GM23338 (cell line): Measurements from ENCODE around the gene CRY1. TPM values are rescaled to one million over a fixed set of nuclear protein-coding genes. Genes with fewer than 3 reads are reported as not detected.

ENCODE experiments used
- ATAC-seq: fragments of 200-7000 bp; cut with Tn5 transposase; 3 replicates; pipeline ENCODE4 v1.9.1; 2020
- DNase-seq: peaks from one replicate; pipeline ENCODE4 v3.0.0-alpha.2; 2015; ENCODE audit warnings: low spot score
- H2AFZ ChIP-seq: fragments of 200-600 bp; sonication (generic); 2 replicates; pipeline ENCODE4 v1.8.0; 2016; ENCODE audit warnings: antibody characterized with exemption, mild to moderate bottlenecking, moderate library complexity
- H3F3A ChIP-seq: fragments of 200-600 bp; sonication (generic); replicated peaks from 2 replicates; pipeline ENCODE4 v1.8.0; 2017; ENCODE audit warnings: antibody characterized with exemption, mixed run types, low read depth
- H3K27ac ChIP-seq: fragments of 200-600 bp; sonication (generic); 2 replicates; pipeline ENCODE4 v1.6.1; 2016; ENCODE audit warnings: low read depth
- H3K27me3 ChIP-seq: fragments of 200-600 bp; sonication (generic); 2 replicates; pipeline ENCODE4 v1.8.0; 2016; ENCODE audit warnings: mild to moderate bottlenecking, mixed run types, moderate library complexity; ENCODE audit not compliant: insufficient read depth
- H3K36me3 ChIP-seq: fragments of 200-600 bp; sonication (generic); 2 replicates; pipeline ENCODE4 v1.8.0; 2016; ENCODE audit warnings: mild to moderate bottlenecking; ENCODE audit not compliant: insufficient read depth
- H3K4me1 ChIP-seq: fragments of 200-600 bp; sonication (generic); 2 replicates; pipeline ENCODE4 v1.8.0; 2016; ENCODE audit warnings: mild to moderate bottlenecking, moderate library complexity; ENCODE audit not compliant: insufficient read depth
- H3K4me2 ChIP-seq: fragments of 200-600 bp; sonication (generic); 2 replicates; pipeline ENCODE4 v1.7.1; 2017; ENCODE audit warnings: mixed run types
- H3K4me3 ChIP-seq: fragments of 200-600 bp; sonication (generic); 2 replicates; pipeline ENCODE4 v1.6.1; 2016; ENCODE audit warnings: mixed run types
- H3K79me2 ChIP-seq: fragments of 200-600 bp; sonication (generic); replicated peaks from 2 replicates; pipeline ENCODE4 v1.8.0; 2017; ENCODE audit warnings: mild to moderate bottlenecking; ENCODE audit not compliant: insufficient read depth
- H3K9me2 ChIP-seq: fragments of 200-600 bp; sonication (generic); 2 replicates; pipeline ENCODE4 v1.8.0; 2017; ENCODE audit not compliant: insufficient read depth
- H4K20me1 ChIP-seq: fragments of 200-600 bp; sonication (generic); replicated peaks from 2 replicates; pipeline ENCODE4 v1.8.0; 2017; ENCODE audit warnings: mild to moderate bottlenecking; ENCODE audit not compliant: insufficient read depth
- H3K27ac Mint-ChIP-seq: 2 replicates; pipeline ENCODE4 v1.8.0; 2020; ENCODE audit warnings: inconsistent platforms, mild to moderate bottlenecking, moderate library complexity, mixed read lengths
- H3K27me3 Mint-ChIP-seq: 3 replicates; pipeline ENCODE4 v1.8.0; 2022; ENCODE audit warnings: low read depth, mild to moderate bottlenecking, moderate library complexity, mixed read lengths, inconsistent platforms; ENCODE audit not compliant: insufficient read depth, poor library complexity
- H3K36me3 Mint-ChIP-seq: 3 replicates; pipeline ENCODE4 v1.8.0; 2021; ENCODE audit warnings: low read depth, mild to moderate bottlenecking, inconsistent platforms, moderate library complexity, mixed read lengths
- H3K4me1 Mint-ChIP-seq: 3 replicates; pipeline ENCODE4 v1.8.0; 2020; ENCODE audit warnings: mild to moderate bottlenecking, inconsistent platforms, mixed read lengths
- H3K4me3 Mint-ChIP-seq: 3 replicates; pipeline ENCODE4 v1.8.0; 2021; ENCODE audit warnings: moderate library complexity, mild to moderate bottlenecking, inconsistent platforms, mixed read lengths
- H3K9me3 Mint-ChIP-seq: 3 replicates; pipeline ENCODE4 v1.8.0; 2020; ENCODE audit warnings: moderate library complexity, mild to moderate bottlenecking, inconsistent platforms, mixed read lengths
- CTCF ChIP-seq, 2 experiments: fragments of 200-600 bp in 1 of 2; sonication (generic) in 1 of 2; conservative IDR thresholded peaks; 2 replicates each; pipeline versions ENCODE4 v1.5.1 to v1.6.1; 2016 to 2017; ENCODE audit warnings: antibody characterized with exemption in 2 of 2, low read depth in 2 of 2, mild to moderate bottlenecking in 2 of 2, moderate library complexity in 1 of 2
- EZH2 ChIP-seq: fragments of 200-600 bp; sonication (generic); IDR thresholded peaks from one replicate; pipeline ENCODE4 v1.8.0; 2017; ENCODE audit warnings: antibody characterized with exemption, mild to moderate bottlenecking, low read depth; ENCODE audit not compliant: unreplicated experiment
- EZH2phosphoT487 ChIP-seq: fragments of 200-600 bp; sonication (generic); IDR thresholded peaks from one replicate; pipeline ENCODE4 v1.8.1; 2018; ENCODE audit warnings: antibody characterized with exemption; ENCODE audit not compliant: unreplicated experiment
- JUNB ChIP-seq: IDR thresholded peaks from one replicate; pipeline ENCODE4 v1.6.1; 2016; ENCODE audit warnings: antibody characterized with exemption; ENCODE audit not compliant: unreplicated experiment
- NANOG ChIP-seq: IDR thresholded peaks from 2 replicates; pipeline ENCODE4 v1.6.1; 2016; ENCODE audit warnings: antibody characterized with exemption, borderline replicate concordance
- POLR2AphosphoS5 ChIP-seq: IDR thresholded peaks from 2 replicates; pipeline ENCODE4 v1.6.1; 2016; ENCODE audit warnings: antibody characterized with exemption, low read depth
- STAT1 ChIP-seq: IDR thresholded peaks from one replicate; pipeline ENCODE4 v1.6.1; 2016; ENCODE audit warnings: antibody characterized with exemption; ENCODE audit not compliant: unreplicated experiment
- ZNF462 ChIP-seq: fragments of 250-450 bp; sonication (Bioruptor Pico); IDR thresholded peaks from 2 replicates; pipeline ENCODE4 v1.5.0; 2020; ENCODE audit warnings: mild to moderate bottlenecking, moderate library complexity
- polyA plus RNA-seq: library from polyadenylated mRNA; unstranded; fragments of >200 nt; fragmentation: Nextera tagmentation; extraction: Ambion mirVana; gene quantifications from 2 replicates; pipeline ENCODE4 v1.2.1, GENCODE V29; 2016
- total RNA-seq: library from RNA; depleted of rRNA; stranded (reverse); fragments of >200 nt; shearing (Covaris generic); gene quantifications from 2 replicates; pipeline ENCODE4 v1.2.3, GENCODE V29; 2014
- TF ChIP-seq, protein P1 (sequence below): IDR thresholded peaks from one replicate; pipeline ENCODE4 v1.6.1; 2018; ENCODE audit warnings: antibody characterized with exemption; ENCODE audit not compliant: unreplicated experiment

Gene CRY1
- total and polyA plus RNA-seq, 2 experiments from 2014 or later, result 27.7 to 28.2 TPM

DNA sequence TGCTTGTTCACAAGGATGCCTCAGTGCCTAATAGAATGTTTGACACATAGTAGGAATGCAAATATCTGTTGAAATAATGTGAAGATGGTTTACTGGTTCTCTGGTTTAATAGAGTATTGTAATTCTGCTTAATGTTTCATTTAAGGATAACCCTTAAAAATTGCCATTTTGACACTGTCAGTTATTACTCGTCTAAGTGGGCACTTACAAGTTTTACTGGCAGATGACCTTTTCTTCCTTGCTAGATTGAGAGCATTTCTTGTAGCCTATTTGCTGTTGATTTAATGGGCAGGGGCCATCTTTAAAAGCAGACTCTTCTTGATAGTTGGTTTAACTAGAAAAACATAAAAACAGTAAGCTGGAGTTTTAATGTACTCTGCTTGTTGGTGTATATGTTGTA is 135.8 kb downstream of the CRY1 start (continued):
- no peak for TF ChIP-seq ZNF462 (CRISPR knock-in tag)
- no peak for TF ChIP-seq POLR2AphosphoS5
- TF ChIP-seq NANOG, result no peak

GRCh38 chr12:106956048-106956578 is 137.2 kb downstream of the CRY1 start:
- H3K4me2 ChIP-seq, result peak overlapping the region; percentile 88
- H3K27ac Mint-ChIP-seq, result no peak overlapping the region
- H3K27ac ChIP-seq, result peak overlapping the region; percentile 84

More at GRCh38 chr12:106956048-106956578, 137.2 kb downstream of the CRY1 start:
- Mint-ChIP-seq H3K4me3 (peak overlapping the region; percentile 95), H3K9me3 (no peaks in the 10 kb centered on the region), H3K36me3 (no peaks in the 10 kb centered on the region), H3K4me1 (no peaks in the 10 kb centered on the region; the same call in 1 of the 3 replicates), H3K27me3 (peaks cover 11% of the 10 kb centered on the region)
- H3K79me2 ChIP-seq, result peaks cover 26% of the 10 kb centered on the region
- H3K4me3 ChIP-seq, result peak overlapping the region; percentile 97
- peak overlapping the region; percentile 94 for H2AFZ ChIP-seq
- no peaks in the 10 kb centered on the region for H3K36me3 ChIP-seq
- TF ChIP-seq POLR2AphosphoS5 (peak; percentile 13; the same call in 1 of the 2 replicates), JUNB (no peak), CTCF (conservative IDR thresholded peaks at IDR 0.05; ENCODE audit: low read depth in 2 of 2) (peak in 1 of 2 experiments; percentile 45; a peak in 3 of 4 replicates), EZH2phosphoT487 (no peak), EZH2 (no peak), STAT1 (no peak)
- TF ChIP-seq, protein P1, sequence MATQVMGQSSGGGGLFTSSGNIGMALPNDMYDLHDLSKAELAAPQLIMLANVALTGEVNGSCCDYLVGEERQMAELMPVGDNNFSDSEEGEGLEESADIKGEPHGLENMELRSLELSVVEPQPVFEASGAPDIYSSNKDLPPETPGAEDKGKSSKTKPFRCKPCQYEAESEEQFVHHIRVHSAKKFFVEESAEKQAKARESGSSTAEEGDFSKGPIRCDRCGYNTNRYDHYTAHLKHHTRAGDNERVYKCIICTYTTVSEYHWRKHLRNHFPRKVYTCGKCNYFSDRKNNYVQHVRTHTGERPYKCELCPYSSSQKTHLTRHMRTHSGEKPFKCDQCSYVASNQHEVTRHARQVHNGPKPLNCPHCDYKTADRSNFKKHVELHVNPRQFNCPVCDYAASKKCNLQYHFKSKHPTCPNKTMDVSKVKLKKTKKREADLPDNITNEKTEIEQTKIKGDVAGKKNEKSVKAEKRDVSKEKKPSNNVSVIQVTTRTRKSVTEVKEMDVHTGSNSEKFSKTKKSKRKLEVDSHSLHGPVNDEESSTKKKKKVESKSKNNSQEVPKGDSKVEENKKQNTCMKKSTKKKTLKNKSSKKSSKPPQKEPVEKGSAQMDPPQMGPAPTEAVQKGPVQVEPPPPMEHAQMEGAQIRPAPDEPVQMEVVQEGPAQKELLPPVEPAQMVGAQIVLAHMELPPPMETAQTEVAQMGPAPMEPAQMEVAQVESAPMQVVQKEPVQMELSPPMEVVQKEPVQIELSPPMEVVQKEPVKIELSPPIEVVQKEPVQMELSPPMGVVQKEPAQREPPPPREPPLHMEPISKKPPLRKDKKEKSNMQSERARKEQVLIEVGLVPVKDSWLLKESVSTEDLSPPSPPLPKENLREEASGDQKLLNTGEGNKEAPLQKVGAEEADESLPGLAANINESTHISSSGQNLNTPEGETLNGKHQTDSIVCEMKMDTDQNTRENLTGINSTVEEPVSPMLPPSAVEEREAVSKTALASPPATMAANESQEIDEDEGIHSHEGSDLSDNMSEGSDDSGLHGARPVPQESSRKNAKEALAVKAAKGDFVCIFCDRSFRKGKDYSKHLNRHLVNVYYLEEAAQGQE, result no peak
- peaks cover 5% of the 10 kb centered on the region; the same call in 1 of the 2 replicates for H4K20me1 ChIP-seq
- DNase-seq, result peak; percentile 89
- H3K9me2 ChIP-seq, result no peaks in the 10 kb centered on the region
- H3K27me3 ChIP-seq, result peaks cover 19% of the 10 kb centered on the region
- ATAC-seq, result peak; percentile 79; the same call in 2 of the 3 replicates
- H3F3A ChIP-seq, result 0 out of 2 replicates have a peak, but pooled peaks cover 12% of the 10 kb centered on the region
- peaks cover 10% of the 10 kb centered on the region; the same call in 1 of the 2 replicates for H3K4me1 ChIP-seq
